ENCODE results near the gene DNMT3B.

DNMT3B gene

GRCh38 chr20:32789896-32790750 lies 27.9 kb downstream of the DNMT3B start:
- TF ChIP-seq CSRNP3 (CRISPR knock-in tag; IDR thresholded peaks at IDR 0.05) (no peak), ZC3H10 (CRISPR knock-in tag; IDR thresholded peaks at IDR 0.05) (no peak), ESRRG (CRISPR knock-in tag; IDR thresholded peaks at IDR 0.05) (no peak), SNAI2 (CRISPR knock-in tag; IDR thresholded peaks at IDR 0.05) (no peak)
- peak; percentile 99 for ATAC-seq

GRCh38 chr20:32790751-32791057 lies 28.5 kb downstream of the DNMT3B start:
- TF ChIP-seq POU6F1 (CRISPR knock-in tag; IDR thresholded peaks at IDR 0.05; ENCODE audit: borderline replicate concordance, low read depth) (no peak), SNAI2 (CRISPR knock-in tag; IDR thresholded peaks at IDR 0.05) (no peak), ZC3H10 (CRISPR knock-in tag; IDR thresholded peaks at IDR 0.05) (no peak), RARB (CRISPR knock-in tag; IDR thresholded peaks at IDR 0.05) (no peak), CREB5 (CRISPR knock-in tag; IDR thresholded peaks at IDR 0.05; ENCODE audit: low read depth) (no peak), BACH2 (CRISPR knock-in tag; IDR thresholded peaks at IDR 0.05; ENCODE audit: borderline replicate concordance) (no peak), TCF4 (CRISPR knock-in tag; IDR thresholded peaks at IDR 0.05; ENCODE audit: borderline replicate concordance) (no peak), ARNTL (CRISPR knock-in tag; IDR thresholded peaks at IDR 0.05; ENCODE audit: borderline replicate concordance, low read depth) (no peak), CSRNP3 (CRISPR knock-in tag; IDR thresholded peaks at IDR 0.05) (no peak), ZNF70 (CRISPR knock-in tag; IDR thresholded peaks at IDR 0.05) (no peak), ZNF565 (CRISPR knock-in tag; conservative IDR thresholded peaks at IDR 0.05; ENCODE audit: low read depth) (no peak), ESRRG (CRISPR knock-in tag; IDR thresholded peaks at IDR 0.05) (no peak), PATZ1 (CRISPR knock-in tag; IDR thresholded peaks at IDR 0.05; ENCODE audit: borderline replicate concordance) (no peak), TSHZ2 (CRISPR knock-in tag; IDR thresholded peaks at IDR 0.05) (no peak), PPARA (CRISPR knock-in tag; IDR thresholded peaks at IDR 0.05; ENCODE audit: borderline replicate concordance) (no peak), ISL1 (CRISPR knock-in tag; IDR thresholded peaks at IDR 0.05) (no peak)
- no peak for ATAC-seq

- ATAC-seq: no peak
- TF ChIP-seq ARNTL (CRISPR knock-in tag; IDR thresholded peaks at IDR 0.05; ENCODE audit: borderline replicate concordance, low read depth): no peak
- TF ChIP-seq GLIS3 (CRISPR knock-in tag; IDR thresholded peaks at IDR 0.05): no peak
- no peak for TF ChIP-seq CSDC2 (CRISPR knock-in tag; IDR thresholded peaks at IDR 0.05)
- TF ChIP-seq POU6F1 (CRISPR knock-in tag; IDR thresholded peaks at IDR 0.05; ENCODE audit: borderline replicate concordance, low read depth): no peak
- no peak for TF ChIP-seq PATZ1 (CRISPR knock-in tag; IDR thresholded peaks at IDR 0.05; ENCODE audit: borderline replicate concordance)
- no peak for TF ChIP-seq ZNF565 (CRISPR knock-in tag; conservative IDR thresholded peaks at IDR 0.05; ENCODE audit: low read depth)
- TF ChIP-seq PPARA (CRISPR knock-in tag; IDR thresholded peaks at IDR 0.05; ENCODE audit: borderline replicate concordance): no peak
- no peak for TF ChIP-seq TCF4 (CRISPR knock-in tag; IDR thresholded peaks at IDR 0.05; ENCODE audit: borderline replicate concordance)
- no peak for TF ChIP-seq ZFP30 (CRISPR knock-in tag; IDR thresholded peaks at IDR 0.05)
- no peak for TF ChIP-seq ZNF8 (CRISPR knock-in tag; IDR thresholded peaks at IDR 0.05)
- no peak for TF ChIP-seq ESRRG (CRISPR knock-in tag; IDR thresholded peaks at IDR 0.05)
- TF ChIP-seq SNAI2 (CRISPR knock-in tag; IDR thresholded peaks at IDR 0.05): no peak
- TF ChIP-seq ZC3H10 (CRISPR knock-in tag; IDR thresholded peaks at IDR 0.05): no peak
- TF ChIP-seq ZFP3 (CRISPR knock-in tag; IDR thresholded peaks at IDR 0.05): no peak
Measured at GRCh38 chr20:32792316-32792715, 30.1 kb downstream of the DNMT3B start.
